Activated effector memory CD4-positive, alpha-beta T cell treated with Interleukin-2 at 50 U/mL for 16 hours (primary cell): Measurements from ENCODE around the gene BCL2L1.
A peak's percentile ranks its signal among the peaks of the same experiment; 100 is the strongest.
"Not testable (repeated sequence)": the region's sequence is repeated elsewhere in the genome, so short reads cannot be mapped to it uniquely, and the experiment has no call there.

Experiments used
- DNase-seq: peaks from one replicate; pipeline ENCODE4 v3.0.0-alpha.2; 2020

The BCL2L1 gene

DNA sequence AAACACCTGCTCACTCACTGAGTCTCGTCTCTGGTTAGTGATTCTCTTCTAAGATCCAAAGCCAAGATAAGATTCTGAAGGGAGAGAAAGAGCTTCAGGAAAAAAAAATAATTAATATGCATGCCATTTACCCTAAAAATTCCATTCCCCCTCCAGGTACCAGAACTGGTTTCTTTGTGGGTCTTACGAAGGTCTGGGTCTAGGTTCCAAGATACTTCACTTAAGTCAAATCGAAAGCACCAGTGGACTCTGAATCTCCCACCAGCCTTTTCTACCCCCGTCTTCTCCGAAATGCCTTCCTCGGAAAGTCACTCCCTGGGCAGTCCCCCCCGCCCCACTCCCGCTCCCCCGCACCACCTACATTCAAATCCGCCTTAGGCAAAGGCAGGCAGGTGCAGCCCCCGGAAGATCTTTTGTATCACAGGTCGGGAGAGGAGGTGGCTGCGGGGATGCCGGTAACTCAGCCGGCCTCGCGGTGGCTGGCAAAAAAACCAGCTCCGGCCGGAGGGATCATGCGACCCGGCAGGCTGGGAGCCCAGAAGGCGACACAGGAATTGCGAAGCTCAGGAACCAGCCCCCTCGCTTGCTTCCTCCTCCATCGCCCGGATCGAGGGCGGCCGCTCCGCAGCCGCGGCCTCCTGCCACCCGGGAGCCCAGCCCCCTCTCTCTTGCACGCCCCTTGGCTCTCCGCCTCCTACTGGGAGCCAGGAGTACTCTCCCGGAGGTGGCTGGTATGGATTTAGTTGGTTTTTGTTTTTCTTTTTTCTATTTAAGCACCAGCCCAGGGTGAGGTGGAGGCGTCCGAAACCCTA is at the start of gene BCL2L1:
Gene BCL2L1 (minus strand): TSS at position 612 of the 812 bp plus-strand sequence. CDS start 650 bp downstream, outside the sequence.
- DNase-seq, result peak; percentile 56

DNA sequence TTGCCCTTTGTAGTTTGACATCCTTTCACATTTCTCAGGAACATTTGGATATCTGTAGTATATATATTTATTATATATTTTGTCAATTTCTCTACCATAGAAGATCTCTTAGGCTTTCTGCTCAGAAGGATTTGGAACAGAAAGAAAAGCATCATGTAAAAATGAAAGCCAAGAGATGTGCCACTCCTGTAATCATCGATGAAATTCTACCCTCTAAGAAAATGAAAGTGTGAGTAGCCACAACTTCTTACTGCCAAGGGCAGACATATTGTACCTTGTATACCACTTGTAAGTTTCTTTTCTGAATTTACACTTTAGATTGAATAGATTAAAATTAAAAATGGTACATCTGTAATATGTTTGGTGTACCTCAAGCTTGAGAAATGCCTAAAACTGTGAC is 47.6 kb upstream of the BCL2L1 start:
- no peak for DNase-seq

DNA sequence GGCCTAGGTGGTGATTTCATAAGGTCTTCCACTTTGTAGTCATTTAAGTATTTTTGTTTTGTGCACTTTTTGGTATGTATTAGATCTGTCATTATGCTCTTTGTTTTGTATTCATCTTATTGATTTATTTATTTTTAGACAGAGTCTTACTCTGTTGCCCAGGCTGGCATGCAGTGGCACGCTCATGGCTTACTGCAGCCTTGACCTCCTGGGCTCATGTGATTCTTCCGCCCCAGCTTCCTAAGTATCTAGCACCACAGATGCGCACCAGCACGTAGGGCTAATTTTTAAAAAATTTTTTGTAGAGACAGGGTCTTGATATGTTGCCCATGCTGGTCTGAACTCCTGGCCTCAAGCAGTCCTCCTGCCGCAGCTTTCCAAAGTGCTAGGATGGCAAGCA is 47.0 kb upstream of the BCL2L1 start:
- no peak for DNase-seq

DNA sequence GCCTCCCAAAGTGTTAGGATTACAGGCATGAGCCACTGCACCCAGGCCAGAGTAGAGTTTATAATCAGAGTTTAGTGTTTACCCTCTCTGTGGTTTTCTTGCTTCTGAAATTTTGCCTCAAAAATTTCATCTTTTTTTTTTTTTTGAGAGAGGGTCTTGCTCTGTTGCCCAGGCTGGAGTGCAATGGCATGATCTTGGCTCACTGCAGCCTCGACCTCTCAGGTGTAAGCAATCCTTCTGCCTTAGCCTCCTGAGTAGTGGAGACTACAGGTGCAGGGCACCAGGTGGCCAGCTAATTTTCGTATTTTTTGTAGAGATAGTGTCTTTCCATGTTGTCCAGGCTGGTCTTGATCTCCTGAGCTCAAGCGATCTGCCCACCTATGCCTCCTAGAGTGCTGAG is 45.1 kb upstream of the BCL2L1 start:
- DNase-seq, result no peak

DNA sequence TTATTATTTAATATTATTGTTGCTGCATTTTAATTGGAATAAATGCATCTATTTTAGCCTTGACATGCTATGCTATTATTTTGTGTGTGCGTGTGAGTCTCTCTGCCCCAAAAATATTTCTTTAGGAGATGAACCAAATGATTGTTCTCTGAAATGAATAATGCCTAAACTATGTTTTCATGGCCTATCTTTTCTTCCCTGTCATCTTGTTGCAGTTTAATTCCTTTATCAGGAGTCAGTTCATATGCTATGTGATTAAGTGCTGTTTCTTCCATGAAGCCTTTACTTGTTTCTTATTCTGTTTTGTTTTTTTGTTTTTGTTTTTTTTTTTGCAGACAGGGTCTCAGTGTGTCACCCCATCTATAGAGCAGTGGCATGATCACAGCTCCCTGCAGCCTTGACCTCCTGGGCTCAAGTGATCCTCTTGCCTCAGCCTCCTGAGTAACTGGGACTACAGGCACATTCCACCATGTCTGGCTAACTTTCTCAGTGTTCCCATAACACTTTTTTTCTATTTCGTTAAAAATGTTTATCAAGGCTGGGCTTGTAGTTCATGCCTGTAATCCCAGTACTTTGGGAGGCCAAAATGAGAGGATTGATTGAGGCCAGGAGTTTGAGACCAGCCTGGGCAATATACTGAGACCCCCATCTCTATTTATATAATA is 42.1 kb upstream of the BCL2L1 start:
- no peak for DNase-seq

DNA sequence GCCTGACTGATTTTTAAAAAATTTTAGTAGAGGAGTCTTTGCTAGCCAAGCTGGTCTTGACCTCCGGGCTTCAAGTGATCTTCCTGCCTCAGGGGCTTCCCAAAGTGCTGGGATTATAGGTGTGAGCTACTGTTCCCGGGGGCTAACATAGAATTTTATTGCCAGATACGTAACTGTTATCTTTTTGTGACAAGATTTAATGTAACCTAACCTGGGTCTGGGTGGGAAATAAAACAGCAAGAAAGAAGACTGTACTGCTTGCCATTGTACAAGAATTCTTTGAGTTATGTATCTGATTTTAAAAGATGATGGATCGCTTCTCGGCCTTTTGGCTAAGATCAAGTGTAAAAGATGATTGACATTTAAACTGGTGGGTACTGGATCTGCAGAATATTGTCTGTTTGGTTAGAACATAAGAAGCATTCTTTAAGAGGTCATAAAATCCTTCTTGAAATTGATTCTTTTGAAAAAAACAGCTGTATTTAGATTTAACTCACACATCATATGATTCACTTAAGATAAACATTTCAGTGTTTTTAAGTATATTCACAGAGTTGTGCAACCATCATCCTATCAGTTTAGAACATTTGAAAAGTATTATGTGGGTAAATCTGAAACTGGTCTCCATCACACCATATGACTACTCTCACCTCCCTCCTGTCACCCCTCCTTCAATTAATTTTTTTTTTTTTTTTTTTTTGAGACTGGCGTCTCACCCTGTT is 38.0 kb upstream of the BCL2L1 start:
- no peak for DNase-seq

DNA sequence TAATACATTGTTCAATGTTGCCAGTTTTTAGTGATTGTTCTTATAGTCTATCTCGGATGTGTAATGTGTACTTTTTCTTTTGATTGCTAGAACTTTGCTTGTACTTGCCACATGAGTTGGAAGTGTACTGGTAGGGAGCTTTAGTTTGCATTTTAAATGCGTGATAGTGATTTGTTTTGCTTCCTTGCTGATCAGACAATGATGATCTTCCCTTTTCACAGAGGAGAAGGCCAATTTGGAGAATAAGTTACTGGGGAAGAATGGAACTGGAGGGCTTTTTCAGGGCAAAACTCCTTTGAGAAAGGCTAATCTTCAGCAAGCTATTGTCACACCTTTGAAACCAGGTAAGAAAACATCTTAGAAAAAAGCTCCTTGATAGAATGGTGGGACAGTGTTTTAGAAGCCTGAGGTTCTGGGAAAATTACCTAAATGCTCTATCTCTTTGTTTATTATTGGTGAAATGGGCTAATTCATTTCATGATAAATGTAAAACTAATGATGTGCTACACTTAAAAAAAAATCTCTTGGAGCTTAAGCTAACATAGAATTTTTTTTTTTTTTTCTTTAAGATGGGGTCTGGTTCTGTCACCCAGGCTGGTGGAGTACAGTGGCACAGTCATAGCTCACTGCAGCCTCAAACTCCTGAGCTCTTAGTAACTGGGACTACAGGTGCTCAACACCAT is 37.3 kb upstream of the BCL2L1 start:
- DNase-seq, result no peak

DNA sequence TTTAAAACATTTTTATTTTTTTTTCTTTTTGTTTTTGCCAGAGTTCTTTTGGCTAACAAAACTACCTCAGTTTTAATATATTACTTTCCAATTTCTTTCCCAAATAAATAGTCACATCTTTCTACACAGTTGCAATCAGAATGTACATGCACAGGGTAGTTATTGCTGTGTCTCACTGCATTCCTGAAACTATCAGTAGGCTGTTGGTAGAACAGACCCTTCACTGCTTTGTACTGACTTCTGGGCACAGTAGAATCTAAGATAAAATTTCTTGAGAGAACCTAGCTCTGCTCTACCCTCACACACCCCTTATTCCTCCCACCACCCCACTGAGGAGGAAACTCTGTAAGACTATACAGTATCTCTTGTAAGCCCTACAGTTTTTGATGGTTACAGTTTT is 36.3 kb upstream of the BCL2L1 start:
- DNase-seq, result no peak

DNA sequence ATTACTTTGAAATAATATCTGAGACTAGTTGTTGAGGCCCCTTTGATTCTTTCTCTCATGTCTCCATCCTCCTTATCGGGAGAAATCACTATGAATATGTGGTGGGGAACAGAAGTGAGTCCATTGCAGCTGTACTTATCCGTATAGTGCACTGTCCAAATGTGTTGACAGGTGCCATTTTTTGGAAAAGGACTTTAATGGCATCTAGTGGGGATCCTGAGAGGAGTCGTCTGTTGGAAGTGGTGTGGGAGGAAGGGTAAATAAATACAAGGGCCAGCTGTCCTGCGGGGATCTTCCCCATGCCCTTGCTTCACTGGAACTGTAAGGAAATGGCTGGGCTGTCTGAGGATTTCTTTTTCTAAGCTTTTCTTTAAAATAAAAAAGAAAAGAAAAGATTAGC is 35.9 kb upstream of the BCL2L1 start:
- no peak for DNase-seq

DNA sequence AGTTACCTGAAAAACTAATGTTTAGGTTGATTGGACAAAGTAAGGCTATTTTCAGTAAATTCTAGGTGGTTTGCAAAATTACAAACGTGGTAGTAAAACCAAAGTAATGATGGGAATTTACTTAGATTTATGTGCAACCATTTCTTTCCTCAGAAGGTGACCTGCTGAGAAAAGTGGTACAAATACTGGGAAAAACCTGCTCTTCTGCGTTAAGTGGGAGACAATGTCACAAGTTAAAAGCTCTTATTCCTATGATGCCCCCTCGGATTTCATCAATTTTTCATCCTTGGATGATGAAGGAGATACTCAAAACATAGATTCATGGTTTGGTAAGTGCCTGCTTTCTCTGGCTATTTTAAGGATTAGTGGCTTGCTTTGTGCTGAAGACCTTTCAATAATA is 34.6 kb upstream of the BCL2L1 start:
- no peak for DNase-seq

DNA sequence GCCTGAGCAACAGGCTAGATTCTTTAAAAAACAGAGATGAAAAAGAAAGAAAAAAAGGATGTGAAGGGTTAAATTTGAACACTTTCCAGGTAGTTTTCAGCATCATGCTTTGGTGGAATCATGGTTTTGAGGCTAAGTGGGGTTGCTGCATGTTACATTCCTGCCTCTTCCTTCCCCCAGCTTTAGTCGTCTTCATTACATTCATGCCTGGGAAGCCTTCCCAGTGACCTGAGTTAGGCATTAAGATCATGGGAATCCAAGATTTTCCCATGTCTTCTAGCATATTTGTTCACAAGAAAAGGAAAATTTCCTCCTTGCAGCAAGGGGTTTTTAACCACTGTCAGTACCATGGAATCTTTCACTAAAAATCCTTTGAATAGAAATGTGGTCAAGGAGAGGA is 28.5 kb upstream of the BCL2L1 start:
- no peak for DNase-seq

DNA sequence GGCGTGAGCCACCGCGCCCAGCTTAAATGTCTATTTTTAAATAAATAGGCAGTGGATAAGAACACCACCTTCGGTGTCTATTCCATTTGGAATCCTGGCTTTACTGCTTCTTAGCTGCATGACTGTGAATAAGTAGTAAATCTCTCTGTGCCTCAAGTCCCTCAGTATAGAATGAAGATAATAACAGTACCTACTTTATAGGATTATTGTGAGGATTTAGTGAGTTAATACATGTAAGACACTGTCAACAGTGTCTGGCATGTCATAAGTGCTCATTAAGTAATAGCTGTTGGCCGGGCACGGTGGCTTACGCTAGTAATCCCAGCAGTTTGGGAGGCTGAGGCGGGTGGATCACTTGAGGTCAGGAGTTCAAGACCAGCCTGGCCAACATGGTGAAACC is 26.6 kb upstream of the BCL2L1 start:
- no peak for DNase-seq

DNA sequence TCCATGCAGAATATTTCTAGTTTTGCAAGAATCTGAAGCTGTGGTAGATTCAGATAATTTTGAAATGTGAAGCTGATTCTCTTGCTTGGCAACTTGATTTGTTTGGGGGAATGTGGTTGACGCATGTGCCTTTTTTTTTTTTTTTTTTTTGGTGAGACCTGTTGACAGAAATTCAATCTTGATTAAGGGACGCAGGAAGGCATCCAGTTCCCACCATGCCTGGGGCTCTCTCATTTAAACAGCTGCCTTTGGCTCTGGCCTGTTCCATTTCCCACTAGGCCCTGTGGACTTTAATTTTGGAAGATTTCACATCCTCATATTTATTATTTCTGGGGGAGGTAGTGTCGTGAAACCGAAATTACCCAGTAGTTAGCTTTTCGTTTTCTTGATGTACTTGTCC is 25.0 kb upstream of the BCL2L1 start:
- DNase-seq, result no peak

DNA sequence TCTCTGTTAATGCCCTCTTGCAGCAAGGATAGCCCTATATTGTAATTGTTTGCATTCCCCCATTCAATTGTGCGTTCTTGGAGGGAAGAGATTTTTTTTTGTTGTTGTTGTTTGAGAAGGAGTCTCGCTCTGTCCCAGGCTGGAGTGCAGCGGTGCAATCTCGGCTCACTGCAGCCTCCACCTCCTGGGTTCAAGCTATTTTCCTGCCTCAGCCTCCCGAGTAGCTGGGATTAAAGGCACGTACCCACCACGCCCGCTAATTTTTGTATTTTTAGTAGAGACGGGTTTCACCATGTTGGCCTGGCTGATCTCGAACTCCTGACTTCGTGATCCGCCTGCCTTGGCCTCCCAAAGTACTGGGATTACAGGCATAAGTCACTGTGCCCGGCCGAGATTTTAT is 24.4 kb upstream of the BCL2L1 start:
- DNase-seq, result not testable (repeated sequence)

DNA sequence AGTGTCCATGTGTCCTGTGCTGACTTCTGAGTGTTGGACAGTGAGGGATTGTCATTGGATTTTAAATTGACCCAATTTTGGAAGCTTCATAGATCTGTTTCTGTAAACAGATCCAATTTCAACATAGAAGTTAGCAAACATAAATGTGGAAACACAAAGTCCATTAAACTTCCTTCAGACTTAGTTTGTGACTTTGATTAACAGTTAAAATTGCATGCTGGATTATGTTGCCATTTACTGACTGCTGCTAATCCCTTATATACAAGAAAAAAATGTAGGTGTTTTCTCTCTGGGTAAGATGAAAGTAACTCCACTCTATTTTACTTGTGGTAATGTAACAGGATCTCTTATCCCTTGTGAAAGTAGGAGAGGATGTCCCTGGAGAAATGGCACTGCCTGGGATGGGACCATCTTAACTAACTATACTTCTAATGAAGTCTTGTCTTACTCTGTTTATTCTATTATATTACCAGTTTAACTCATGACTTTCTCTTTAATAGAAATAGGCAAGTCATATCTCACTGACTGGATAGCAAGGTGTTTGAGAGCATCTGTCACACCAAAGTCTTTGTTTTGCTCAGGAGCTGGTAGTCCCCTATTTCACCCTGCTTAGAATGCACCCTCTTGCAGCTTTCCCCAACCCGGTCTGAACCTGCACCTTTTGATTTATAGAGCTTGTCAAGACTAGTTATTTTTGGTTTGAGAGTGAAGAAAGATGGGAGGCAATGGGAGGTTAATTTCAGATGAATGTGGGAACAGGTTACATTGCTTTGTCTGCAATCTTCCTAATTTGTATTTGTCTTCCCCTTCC is 23.6 kb upstream of the BCL2L1 start:
- no peak for DNase-seq

DNA sequence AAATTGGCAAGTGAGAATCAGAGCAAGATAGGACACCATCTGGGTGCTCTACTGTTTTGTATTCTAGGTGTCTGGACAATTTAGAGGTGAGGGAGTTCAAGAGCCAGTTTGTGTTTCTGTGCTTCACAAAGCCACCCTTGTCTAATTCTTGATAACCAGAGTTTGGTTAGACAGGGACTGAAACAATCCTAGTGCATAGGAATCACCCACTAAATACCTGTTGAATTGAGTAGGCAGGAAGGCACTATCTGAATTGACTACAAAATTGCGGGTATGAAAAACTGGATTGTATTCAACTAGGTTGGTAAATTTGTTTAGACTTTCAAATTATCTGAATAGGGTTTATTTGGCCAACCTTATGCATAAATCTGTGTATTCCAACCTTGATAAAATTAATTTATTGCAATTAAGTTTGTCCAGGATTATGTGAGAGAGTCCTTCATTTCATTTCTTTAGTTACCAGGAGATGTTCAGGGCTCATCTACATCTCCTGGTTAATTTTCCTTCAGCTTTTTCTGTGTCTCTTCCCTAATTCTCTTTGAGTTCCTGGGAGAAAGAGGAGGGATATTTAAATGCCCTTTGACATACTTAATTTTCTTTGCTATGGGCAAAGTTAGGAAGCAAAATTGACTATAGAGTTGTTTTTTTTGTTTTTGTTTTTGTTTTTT is 18.1 kb upstream of the BCL2L1 start:
- no peak for DNase-seq

DNA sequence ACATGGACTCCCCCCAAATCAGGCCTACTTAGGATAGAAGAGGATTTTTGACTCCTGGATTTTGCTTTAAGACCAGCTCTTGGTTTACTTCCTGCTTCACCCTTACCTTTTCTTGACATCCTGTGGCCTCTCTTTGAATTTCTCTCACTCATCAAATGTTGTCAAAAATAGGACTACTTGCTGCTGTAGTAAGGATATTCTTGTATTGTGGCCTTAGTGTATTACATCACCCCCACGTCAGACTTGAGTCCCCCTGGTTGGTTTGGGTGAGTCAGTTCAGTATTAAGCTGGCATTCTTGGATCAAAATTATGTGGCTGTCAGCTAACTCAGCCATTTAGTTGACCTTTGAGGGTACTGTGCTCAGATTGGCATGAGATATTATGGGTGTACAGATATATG is 17.5 kb upstream of the BCL2L1 start:
- DNase-seq, result no peak

DNA sequence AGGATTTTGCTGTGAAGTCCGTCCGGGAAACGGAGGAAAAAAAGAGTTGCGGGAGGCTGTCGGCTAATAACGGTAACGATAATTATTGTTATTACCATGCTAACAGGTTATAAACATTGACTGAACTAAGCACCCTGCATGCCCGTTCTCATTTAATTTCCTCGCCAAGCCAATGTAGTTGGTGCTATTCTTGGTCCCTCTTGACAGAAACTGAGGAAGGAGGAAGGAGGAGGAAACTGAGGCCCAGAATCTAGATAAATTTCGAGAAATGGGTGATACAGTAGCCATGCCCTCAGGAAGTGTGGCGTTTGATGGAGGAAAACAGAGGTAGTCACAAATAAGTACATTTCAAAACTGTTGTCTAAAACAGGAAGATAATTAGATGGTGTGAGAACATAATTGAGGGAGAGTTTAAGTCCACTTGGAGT is 16.9 kb upstream of the BCL2L1 start:
- DNase-seq, result no peak

DNA sequence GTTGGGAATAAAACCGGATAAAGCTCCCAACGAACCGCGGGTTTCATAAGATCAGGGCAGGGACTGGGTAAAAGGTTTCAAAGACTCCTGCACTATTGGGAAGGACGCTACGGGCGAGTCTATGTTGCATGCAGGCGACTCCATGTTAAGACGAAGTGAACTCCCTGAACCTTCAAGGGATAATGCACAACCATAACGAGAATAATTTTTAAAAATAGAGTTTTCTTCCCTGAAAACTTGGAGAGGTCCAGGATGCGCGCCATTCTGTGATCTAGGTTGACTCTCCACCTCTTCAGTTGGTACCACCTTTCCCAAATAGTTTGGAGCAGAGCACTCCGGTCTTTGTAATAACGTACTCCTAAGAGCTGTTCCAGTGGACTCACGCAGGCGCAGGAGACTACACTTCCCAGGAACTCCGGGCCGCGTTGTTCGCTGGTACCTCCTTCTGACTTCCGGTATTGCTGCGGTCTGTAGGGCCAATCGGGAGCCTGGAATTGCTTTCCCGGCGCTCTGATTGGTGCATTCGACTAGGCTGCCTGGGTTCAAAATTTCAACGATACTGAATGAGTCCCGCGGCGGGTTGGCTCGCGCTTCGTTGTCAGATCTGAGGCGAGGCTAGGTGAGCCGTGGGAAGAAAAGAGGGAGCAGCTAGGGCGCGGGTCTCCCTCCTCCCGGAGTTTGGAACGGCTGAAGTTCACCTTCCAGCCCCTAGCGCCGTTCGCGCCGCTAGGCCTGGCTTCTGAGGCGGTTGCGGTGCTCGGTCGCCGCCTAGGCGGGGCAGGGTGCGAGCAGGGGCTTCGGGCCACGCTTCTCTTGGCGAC is 16.3 kb upstream of the BCL2L1 start, which contains the start of gene TPX2:
Gene TPX2 (plus strand): TSS at position 562 of the 821 bp plus-strand sequence. CDS start 18,187 bp downstream, outside the sequence.
- DNase-seq, result peak; percentile 74

DNA sequence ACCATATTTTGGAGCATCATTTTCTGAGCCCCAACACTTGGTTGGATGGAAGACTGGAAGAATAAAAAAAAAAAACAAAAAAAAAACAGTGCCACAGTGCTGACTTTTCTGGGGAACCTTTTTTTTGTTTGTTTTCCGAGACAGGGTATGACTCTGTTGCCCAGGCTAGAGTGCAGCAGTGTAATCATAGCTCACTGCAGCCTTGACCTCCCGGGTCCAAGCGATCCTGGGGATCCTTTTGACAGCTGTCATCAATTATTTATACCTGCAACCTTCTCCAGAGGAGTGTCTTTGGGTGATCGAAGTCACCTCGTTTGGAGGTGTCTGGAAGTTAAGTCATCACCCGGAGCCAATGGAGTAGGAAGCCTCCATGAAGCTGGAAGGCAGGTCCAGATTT is 8.7 kb upstream of the BCL2L1 start:
- no peak for DNase-seq
